OCI-LY1 (cell line): ENCODE data around the gene RASSF5.

Source experiments
- H2AFZ ChIP-seq: fragments of 200-600 bp; sonication (generic), shearing (Covaris generic); 2 replicates; pipeline ENCODE4 v1.6.0; 2014; ENCODE audit warnings: antibody characterized with exemption, mild to moderate bottlenecking, low read length
- H3F3A ChIP-seq: fragments of 200-600 bp; sonication (generic), shearing (Covaris generic); 2 replicates; pipeline ENCODE4 v1.6.0; 2014; ENCODE audit warnings: mild to moderate bottlenecking, antibody characterized with exemption, low read length, moderate library complexity; ENCODE audit not compliant: insufficient read depth
- H3K27ac ChIP-seq: fragments of 200-600 bp; sonication (generic); 2 replicates; pipeline ENCODE4 v1.5.1; 2014; ENCODE audit warnings: low read length, mixed run types, mild to moderate bottlenecking, low read depth; ENCODE audit not compliant: poor library complexity, severe bottlenecking
- H3K27me3 ChIP-seq: fragments of 200-600 bp; sonication (generic); 2 replicates; pipeline ENCODE4 v1.6.0; 2014; ENCODE audit warnings: antibody characterized with exemption, mild to moderate bottlenecking, low read length, moderate library complexity; ENCODE audit not compliant: insufficient read depth
- H3K36me3 ChIP-seq: fragments of 200-600 bp; sonication (generic); 2 replicates; pipeline ENCODE4 v1.6.1; 2014; ENCODE audit warnings: mild to moderate bottlenecking, antibody characterized with exemption, low read length, moderate library complexity, mixed read lengths; ENCODE audit not compliant: insufficient read depth
- H3K4me1 ChIP-seq: fragments of 200-600 bp; sonication (generic); 2 replicates; pipeline ENCODE4 v1.5.1; 2014; ENCODE audit warnings: mild to moderate bottlenecking, low read length, moderate library complexity; ENCODE audit not compliant: insufficient read depth, severe bottlenecking
- H3K4me2 ChIP-seq: fragments of 200-600 bp; sonication (generic), shearing (Covaris generic); 2 replicates; pipeline ENCODE4 v1.6.1; 2014; ENCODE audit warnings: low read length
- H3K4me3 ChIP-seq: fragments of 200-600 bp; sonication (generic); 2 replicates; pipeline ENCODE4 v1.5.1; 2014; ENCODE audit warnings: low read length, low read depth, mild to moderate bottlenecking, mixed read lengths; ENCODE audit not compliant: poor library complexity, severe bottlenecking
- H3K79me2 ChIP-seq: fragments of 200-600 bp; shearing (Covaris generic); 2 replicates; pipeline ENCODE4 v1.6.1; 2016; ENCODE audit warnings: mixed run types, low read length, mixed read lengths; ENCODE audit not compliant: insufficient read depth
- H3K9ac ChIP-seq: fragments of 200-600 bp; sonication (generic), shearing (Covaris generic); 2 replicates; pipeline ENCODE4 v1.6.1; 2014; ENCODE audit warnings: mild to moderate bottlenecking, low read length, mixed read lengths
- H3K9me2 ChIP-seq: fragments of 200-600 bp; sonication (generic), shearing (Covaris generic); 2 replicates; pipeline ENCODE4 v1.6.1; 2014; ENCODE audit warnings: low read depth, mild to moderate bottlenecking, low read length, mixed read lengths
- H3K9me3 ChIP-seq: fragments of 200-600 bp; shearing (Covaris generic); 2 replicates; pipeline ENCODE4 v1.6.1; 2014; ENCODE audit warnings: low read length, mixed read lengths
- H4K20me1 ChIP-seq: fragments of 200-600 bp; sonication (generic), shearing (Covaris generic); 2 replicates; pipeline ENCODE4 v1.6.0; 2016; ENCODE audit warnings: mild to moderate bottlenecking, low read length; ENCODE audit not compliant: insufficient read depth
- CTCF ChIP-seq: fragments of 200-600 bp; sonication (generic), shearing (Covaris generic); IDR thresholded peaks from 2 replicates; pipeline ENCODE4 v1.5.1; 2017; ENCODE audit warnings: mild to moderate bottlenecking, antibody characterized with exemption, low read length, moderate library complexity, mixed read lengths
- EZH2 ChIP-seq: fragments of 200-600 bp; sonication (generic), shearing (Covaris generic); IDR thresholded peaks from 2 replicates; pipeline ENCODE4 v1.8.0; 2017; ENCODE audit warnings: borderline replicate concordance, mixed run types, mild to moderate bottlenecking, antibody characterized with exemption, low read length, moderate library complexity, mixed read lengths

The RASSF5 gene

GRCh38 chr1:206518206-206518605 is 10.9 kb downstream of the RASSF5 start:
- Histone ChIP-seq H3K4me2 (no peak overlapping the region), H3K4me1 (peaks cover 4% of the 10 kb centered on the region), H3K79me2 (no peaks in the 10 kb centered on the region), H4K20me1 (no peaks in the 10 kb centered on the region), H3K9me2 (no peaks in the 10 kb centered on the region), H3F3A (no peaks in the 10 kb centered on the region), H3K36me3 (no peaks in the 10 kb centered on the region), H3K27ac (no peak overlapping the region), H2AFZ (no peak overlapping the region), H3K4me3 (no peak overlapping the region), H3K9me3 (no peaks in the 10 kb centered on the region), H3K27me3 (peaks cover 15% of the 10 kb centered on the region), H3K9ac (no peak overlapping the region)
- TF ChIP-seq CTCF = no peak
- no peak for TF ChIP-seq EZH2

- no peak overlapping the region for H3K9ac ChIP-seq
- H3K27ac ChIP-seq = no peak overlapping the region
- no peak overlapping the region for H2AFZ ChIP-seq
- H3K4me3 ChIP-seq = no peak overlapping the region
- no peaks in the 10 kb centered on the region for H3K36me3 ChIP-seq
- no peak overlapping the region for H3K4me2 ChIP-seq
- no peaks in the 10 kb centered on the region for H3K9me3 ChIP-seq
- peaks cover 14% of the 10 kb centered on the region; the same call in 1 of the 2 replicates for H3K27me3 ChIP-seq
- no peaks in the 10 kb centered on the region for H3K9me2 ChIP-seq
- H3F3A ChIP-seq = no peaks in the 10 kb centered on the region
- no peak for TF ChIP-seq CTCF
- no peak for TF ChIP-seq EZH2
- H3K79me2 ChIP-seq = no peaks in the 10 kb centered on the region
- peaks cover 4% of the 10 kb centered on the region for H3K4me1 ChIP-seq
- H4K20me1 ChIP-seq = no peaks in the 10 kb centered on the region
These were observed 11.4 kb downstream of the RASSF5 start for GRCh38 chr1:206518743-206519142.

DNA sequence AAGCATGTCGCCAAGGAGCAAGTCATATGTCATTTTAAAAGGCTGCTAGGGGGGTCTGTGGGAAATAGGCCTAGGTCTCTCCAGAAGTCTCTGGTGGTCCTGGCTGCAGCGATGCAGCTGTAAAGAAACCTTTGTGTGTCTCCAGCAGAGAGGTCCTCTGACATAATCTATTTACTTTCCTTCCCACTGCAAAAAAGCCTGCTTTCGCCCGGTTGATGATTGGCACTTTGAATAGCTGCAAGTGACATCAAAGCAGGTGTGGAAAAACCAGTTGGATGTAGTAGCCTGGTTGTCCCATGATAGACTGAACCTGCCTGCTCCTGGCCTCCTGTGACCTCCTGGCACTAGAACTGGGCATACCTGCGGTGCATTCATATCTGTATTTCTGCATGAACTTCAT is 13.8 kb downstream of the RASSF5 start:
- no peaks in the 10 kb centered on the region for H3K36me3 ChIP-seq
- no peaks in the 10 kb centered on the region for H3F3A ChIP-seq
- H3K4me3 ChIP-seq = no peak overlapping the region
- H3K79me2 ChIP-seq = no peaks in the 10 kb centered on the region
- H3K9me3 ChIP-seq = no peaks in the 10 kb centered on the region
- H3K27me3 ChIP-seq = 0 out of 2 replicates have a peak, but pooled peaks cover 8% of the 10 kb centered on the region
- H3K9me2 ChIP-seq = no peaks in the 10 kb centered on the region
- H3K9ac ChIP-seq = no peak overlapping the region
- H3K4me2 ChIP-seq = no peak overlapping the region
- H3K27ac ChIP-seq = no peak overlapping the region
- peaks cover 1% of the 10 kb centered on the region for H3K4me1 ChIP-seq
- no peaks in the 10 kb centered on the region for H4K20me1 ChIP-seq
- TF ChIP-seq CTCF = no peak
- TF ChIP-seq EZH2 = no peak
- no peak overlapping the region for H2AFZ ChIP-seq
